ENCODE results near the gene KRTAP10-8. TPM values are rescaled to one million over a fixed set of nuclear protein-coding genes. Genes with fewer than 3 reads are reported as not detected.

Gene KRTAP10-8, protein sequence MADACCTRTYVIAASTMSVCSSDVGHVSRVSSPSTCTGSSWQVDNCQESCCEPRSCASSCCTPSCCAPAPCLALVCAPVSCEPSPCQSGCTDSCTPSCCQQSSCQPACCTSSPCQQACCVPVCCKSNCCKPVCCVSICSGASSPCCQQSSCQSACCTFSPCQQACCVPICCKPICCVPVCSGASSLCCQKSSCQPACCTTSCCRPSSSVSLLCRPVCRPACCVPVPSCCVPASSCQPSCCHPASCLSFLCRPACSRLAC
- not detected for polyA plus RNA-seq
- long read RNA-seq, donor 1, result 0 reads
- long read RNA-seq, donor 2, result 0 reads
- long read RNA-seq, donor 3, result 0 reads
- long read RNA-seq, donor 4, result 0 reads
- long read RNA-seq, donor 5, result 0 reads
- long read RNA-seq, donor 6, result 0 reads
- long read RNA-seq, donor 7, result 0 reads
- long read RNA-seq, donor 8, result 0 reads
- long read RNA-seq, donor 9, result 0 reads
- long read RNA-seq, donor 10, result 0 reads
- long read RNA-seq, donor 11, result 0 reads

GRCh38 chr21:44612029-44612486, at the start of gene KRTAP10-8:
TSS of gene KRTAP10-8 (plus strand) at chr21:44612079. CDS start at chr21:44612101, 22 bp downstream.
- H3K4me3 ChIP-seq (ENCODE audit: low read length), result no peak within 1 kb of the TSS
- no peaks in the 10 kb centered on the region for H3K27me3 ChIP-seq (ENCODE audit: control insufficient read depth, insufficient read depth, low read length)
- H3K9me3 ChIP-seq (ENCODE audit: control insufficient read depth, low read depth, low read length), result peaks cover 8% of the 10 kb centered on the region
- no CpG with 5 or more reads among the region's 8 CpGs for WGBS (ENCODE audit: insufficient coverage, low lambda C conversion rate)
- no peaks in the 10 kb centered on the region for H3K4me1 ChIP-seq (ENCODE audit: control insufficient read depth, insufficient read depth, low read length)
- H3K27ac ChIP-seq (ENCODE audit: low read length), result no peak within 1 kb of the TSS
- H3K36me3 ChIP-seq (ENCODE audit: control insufficient read depth, insufficient read depth, low read length), result no peaks in the 10 kb centered on the region
- DNase-seq, result no peak

- Histone ChIP-seq H3K4me1 (ENCODE audit: control insufficient read depth, insufficient read depth, low read length) (no peaks in the 10 kb centered on the region), H3K36me3 (ENCODE audit: control insufficient read depth, insufficient read depth, low read length) (no peaks in the 10 kb centered on the region), H3K27me3 (ENCODE audit: control insufficient read depth, insufficient read depth, low read length) (no peaks in the 10 kb centered on the region), H3K4me3 (ENCODE audit: low read length) (no peak overlapping the region), H3K27ac (ENCODE audit: low read length) (no peak overlapping the region), H3K9me3 (ENCODE audit: control insufficient read depth, low read depth, low read length) (no peaks in the 10 kb centered on the region)
- no peak for DNase-seq
- WGBS (ENCODE audit: insufficient coverage, low lambda C conversion rate), result no CpG with 5 or more reads among the region's 1 CpG
Measured at GRCh38 chr21:44564099-44564498, 47.8 kb upstream of the KRTAP10-8 start.

GRCh38 chr21:44564886-44565598, 46.8 kb upstream of the KRTAP10-8 start:
- H3K36me3 ChIP-seq (ENCODE audit: control insufficient read depth, insufficient read depth, low read length), result no peaks in the 10 kb centered on the region
- H3K27me3 ChIP-seq (ENCODE audit: control insufficient read depth, insufficient read depth, low read length), result no peaks in the 10 kb centered on the region
- no peak for DNase-seq
- no peak overlapping the region for H3K4me3 ChIP-seq (ENCODE audit: low read length)
- H3K27ac ChIP-seq (ENCODE audit: low read length), result no peak overlapping the region
- WGBS (ENCODE audit: insufficient coverage, low lambda C conversion rate), result 100% methylated on average over 1 of the region's 1 CpG
- H3K9me3 ChIP-seq (ENCODE audit: control insufficient read depth, low read depth, low read length), result no peaks in the 10 kb centered on the region
- no peaks in the 10 kb centered on the region for H3K4me1 ChIP-seq (ENCODE audit: control insufficient read depth, insufficient read depth, low read length)

- no peaks in the 10 kb centered on the region for H3K4me1 ChIP-seq (ENCODE audit: control insufficient read depth, insufficient read depth, low read length)
- no CpG with 5 or more reads among the region's 1 CpG for WGBS (ENCODE audit: insufficient coverage, low lambda C conversion rate)
- H3K27me3 ChIP-seq (ENCODE audit: control insufficient read depth, insufficient read depth, low read length), result no peaks in the 10 kb centered on the region
- H3K4me3 ChIP-seq (ENCODE audit: low read length), result no peak overlapping the region
- peaks cover under 1% of the 10 kb centered on the region for H3K9me3 ChIP-seq (ENCODE audit: control insufficient read depth, low read depth, low read length)
- H3K27ac ChIP-seq (ENCODE audit: low read length), result no peak overlapping the region
- H3K36me3 ChIP-seq (ENCODE audit: control insufficient read depth, insufficient read depth, low read length), result no peaks in the 10 kb centered on the region
- DNase-seq, result no peak
Measured at GRCh38 chr21:44566403-44566802, 45.5 kb upstream of the KRTAP10-8 start.

DNA sequence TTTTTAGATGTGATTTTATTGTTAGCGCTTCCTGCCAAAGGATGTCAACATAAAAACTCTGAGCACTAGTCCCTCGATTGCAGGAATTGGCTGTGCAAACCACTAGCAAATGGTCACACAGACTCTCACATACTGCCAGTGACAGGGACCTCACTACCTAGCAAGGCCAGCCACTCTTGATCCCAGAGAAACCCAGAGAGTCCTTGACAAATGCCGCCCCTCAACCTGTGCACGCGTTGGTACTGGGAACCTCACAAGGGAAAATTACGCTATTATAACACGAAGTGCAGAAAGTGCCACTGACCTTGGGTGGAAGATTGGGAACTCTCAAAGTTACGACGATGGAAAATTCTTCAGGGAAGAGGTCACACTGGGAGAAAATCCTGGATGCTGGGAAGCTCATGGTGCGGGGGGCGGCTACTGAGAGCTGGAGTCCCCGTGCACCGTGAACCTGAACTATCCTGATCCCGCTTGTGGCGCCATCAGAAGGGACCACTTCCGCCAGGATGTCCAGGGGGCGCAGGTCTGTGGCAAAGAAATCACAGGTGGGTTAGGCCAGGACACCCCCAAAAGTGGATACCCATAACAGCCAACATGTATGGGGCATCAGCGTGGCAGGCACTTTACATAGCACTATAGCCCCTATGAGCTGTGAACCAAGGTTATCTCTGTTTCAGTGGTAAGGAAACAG, 44.3 kb upstream of the KRTAP10-8 start:
- no peaks in the 10 kb centered on the region for H3K27me3 ChIP-seq (ENCODE audit: control insufficient read depth, insufficient read depth, low read length)
- WGBS (ENCODE audit: insufficient coverage, low lambda C conversion rate), result 82% methylated on average over 2 of the region's 18 CpGs
- H3K4me1 ChIP-seq (ENCODE audit: control insufficient read depth, insufficient read depth, low read length), result no peaks in the 10 kb centered on the region

GRCh38 chr21:44568261-44568660, 43.6 kb upstream of the KRTAP10-8 start:
- H3K4me1 ChIP-seq (ENCODE audit: control insufficient read depth, insufficient read depth, low read length), result no peaks in the 10 kb centered on the region
- H3K36me3 ChIP-seq (ENCODE audit: control insufficient read depth, insufficient read depth, low read length), result no peaks in the 10 kb centered on the region
- H3K9me3 ChIP-seq (ENCODE audit: control insufficient read depth, low read depth, low read length), result peaks cover 6% of the 10 kb centered on the region
- H3K27ac ChIP-seq (ENCODE audit: low read length), result no peak overlapping the region
- no peak for DNase-seq
- no peaks in the 10 kb centered on the region for H3K27me3 ChIP-seq (ENCODE audit: control insufficient read depth, insufficient read depth, low read length)
- H3K4me3 ChIP-seq (ENCODE audit: low read length), result no peak overlapping the region
- no CpG with 5 or more reads among the region's 12 CpGs for WGBS (ENCODE audit: insufficient coverage, low lambda C conversion rate)

More for the DNA sequence above, 44.3 kb upstream of the KRTAP10-8 start:
- H3K4me3 ChIP-seq (ENCODE audit: low read length), result no peak overlapping the region
- DNase-seq, result no peak
- no peaks in the 10 kb centered on the region for H3K36me3 ChIP-seq (ENCODE audit: control insufficient read depth, insufficient read depth, low read length)
- H3K27ac ChIP-seq (ENCODE audit: low read length), result no peak overlapping the region
- peaks cover 6% of the 10 kb centered on the region for H3K9me3 ChIP-seq (ENCODE audit: control insufficient read depth, low read depth, low read length)

- Histone ChIP-seq H3K27ac (ENCODE audit: low read length) (no peak overlapping the region), H3K4me1 (ENCODE audit: control insufficient read depth, insufficient read depth, low read length) (no peaks in the 10 kb centered on the region), H3K9me3 (ENCODE audit: control insufficient read depth, low read depth, low read length) (peaks cover 6% of the 10 kb centered on the region), H3K36me3 (ENCODE audit: control insufficient read depth, insufficient read depth, low read length) (no peaks in the 10 kb centered on the region), H3K27me3 (ENCODE audit: control insufficient read depth, insufficient read depth, low read length) (no peaks in the 10 kb centered on the region), H3K4me3 (ENCODE audit: low read length) (no peak overlapping the region)
- DNase-seq, result no peak
- WGBS (ENCODE audit: insufficient coverage, low lambda C conversion rate), result 89% methylated on average over 4 of the region's 27 CpGs
Measured at GRCh38 chr21:44568667-44569556, 43.0 kb upstream of the KRTAP10-8 start.

DNA sequence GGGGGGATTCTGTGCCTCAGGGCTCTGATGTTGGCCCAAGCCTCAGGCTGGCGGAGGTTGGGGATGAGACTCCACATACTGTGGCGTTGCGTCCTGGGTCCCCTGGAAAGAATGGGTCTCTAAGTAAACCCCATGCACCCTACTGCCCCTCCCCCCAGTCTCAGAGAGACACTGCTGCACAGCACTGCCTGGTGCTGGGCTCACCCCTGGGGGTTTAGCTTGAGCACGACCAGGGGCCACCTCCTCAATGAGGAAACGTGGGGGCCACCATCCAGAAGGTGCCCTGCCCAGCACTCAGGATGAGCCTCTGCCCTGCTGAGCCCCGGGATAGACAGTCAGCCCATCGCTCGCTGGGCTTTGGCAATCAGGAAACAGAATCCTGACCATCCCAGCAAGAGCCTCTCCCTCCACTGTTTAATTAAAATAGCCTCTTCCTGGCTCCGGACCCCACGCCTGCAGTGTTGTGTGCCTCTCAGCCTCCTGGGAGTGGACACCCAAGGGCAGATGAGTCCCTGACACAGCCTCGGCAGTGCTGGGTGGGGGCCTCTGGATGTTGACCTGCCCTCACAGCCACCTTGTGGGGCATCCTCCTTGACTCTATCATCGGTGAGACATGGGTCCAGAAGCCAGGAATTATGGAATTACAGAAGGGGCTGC, 41.9 kb upstream of the KRTAP10-8 start:
- no peak for DNase-seq
- Histone ChIP-seq H3K27me3 (ENCODE audit: control insufficient read depth, insufficient read depth, low read length) (no peaks in the 10 kb centered on the region), H3K4me1 (ENCODE audit: control insufficient read depth, insufficient read depth, low read length) (peaks cover 3% of the 10 kb centered on the region), H3K36me3 (ENCODE audit: control insufficient read depth, insufficient read depth, low read length) (no peaks in the 10 kb centered on the region), H3K9me3 (ENCODE audit: control insufficient read depth, low read depth, low read length) (peaks cover 6% of the 10 kb centered on the region), H3K4me3 (ENCODE audit: low read length) (no peak overlapping the region), H3K27ac (ENCODE audit: low read length) (no peak overlapping the region)
- no CpG with 5 or more reads among the region's 12 CpGs for WGBS (ENCODE audit: insufficient coverage, low lambda C conversion rate)

DNA sequence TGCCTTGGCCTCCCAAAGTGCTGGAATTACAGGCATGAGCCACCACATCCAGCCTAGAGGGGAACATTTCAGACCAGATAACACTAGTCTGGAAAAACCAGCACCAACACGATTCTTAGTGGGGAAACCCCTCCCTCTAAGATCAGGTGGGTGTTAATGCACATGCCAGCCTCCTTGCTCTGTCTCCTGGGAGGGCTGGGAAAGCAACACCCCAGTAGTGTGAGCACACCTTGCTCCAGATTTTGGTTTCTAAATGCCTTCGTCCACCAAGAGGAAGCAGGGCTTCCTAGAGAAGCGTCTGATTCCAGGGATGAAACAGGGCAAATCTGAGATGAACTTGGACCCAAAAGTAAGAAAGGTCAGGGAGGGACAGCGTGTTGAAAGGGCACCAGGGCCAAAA, 40.6 kb upstream of the KRTAP10-8 start:
- Histone ChIP-seq H3K27ac (ENCODE audit: low read length) (no peak overlapping the region), H3K4me3 (ENCODE audit: low read length) (no peak overlapping the region), H3K27me3 (ENCODE audit: control insufficient read depth, insufficient read depth, low read length) (no peaks in the 10 kb centered on the region), H3K4me1 (ENCODE audit: control insufficient read depth, insufficient read depth, low read length) (peaks cover 3% of the 10 kb centered on the region), H3K9me3 (ENCODE audit: control insufficient read depth, low read depth, low read length) (peaks cover 6% of the 10 kb centered on the region), H3K36me3 (ENCODE audit: control insufficient read depth, insufficient read depth, low read length) (no peaks in the 10 kb centered on the region)
- DNase-seq, result no peak
- WGBS (ENCODE audit: insufficient coverage, low lambda C conversion rate), result 100% methylated on average over 1 of the region's 4 CpGs
